Testis (tissue), 2 donors: Measurements from ENCODE around the gene RAB11FIP3.

Experiments used
- POLR2A ChIP-seq: fragments of 450-650 bp; IDR thresholded peaks from one replicate; pipeline ENCODE4 v1.6.1; 2017; ENCODE audit warnings: antibody characterized with exemption, mild to moderate bottlenecking, moderate library complexity
- TF ChIP-seq, protein P1 (sequence below), 3 experiments: fragments of 450-650 bp in 2 of 3; fragments of 200-600 bp in 1 of 3; sonication (generic) in 1 of 3; IDR thresholded peaks; one replicate each; pipeline ENCODE4 v1.5.1; 2016 to 2019; ENCODE audit warnings: antibody characterized with exemption in 3 of 3, mild to moderate bottlenecking in 2 of 3, moderate library complexity in 1 of 3

DNA sequence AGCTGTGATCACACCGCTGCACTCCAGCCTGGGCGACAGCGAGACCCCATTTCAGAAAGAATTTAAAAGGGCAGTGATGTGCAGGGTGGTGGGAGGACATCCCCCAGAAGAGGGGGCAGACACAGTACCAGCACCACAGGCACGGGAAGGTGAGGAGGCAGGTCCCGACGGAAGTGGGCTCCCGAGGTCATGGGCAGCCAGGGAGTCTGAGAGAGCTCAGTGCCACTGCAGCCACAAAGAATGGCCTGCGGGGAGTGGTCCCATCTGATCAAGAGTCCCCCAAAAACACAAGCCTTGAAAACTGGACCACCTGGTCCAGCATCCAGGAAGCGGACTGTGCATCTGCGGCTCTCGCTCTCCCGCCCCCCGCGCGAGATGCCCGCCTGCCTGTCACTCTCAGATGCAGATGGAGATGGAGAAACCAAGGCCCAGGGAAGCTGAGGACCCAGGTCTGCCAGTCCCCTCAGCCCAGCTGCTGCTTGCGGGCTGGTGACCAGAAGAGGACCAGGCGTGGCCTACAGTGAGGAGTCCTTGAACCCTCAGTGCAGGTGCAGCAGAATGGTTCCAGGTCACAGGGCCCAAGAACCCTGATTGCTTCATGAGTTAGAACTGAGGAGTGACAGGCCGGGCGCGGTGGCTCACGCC lies 97.8 kb downstream of the RAB11FIP3 start:
- TF ChIP-seq POLR2A, result no peak
- TF ChIP-seq, protein P1, sequence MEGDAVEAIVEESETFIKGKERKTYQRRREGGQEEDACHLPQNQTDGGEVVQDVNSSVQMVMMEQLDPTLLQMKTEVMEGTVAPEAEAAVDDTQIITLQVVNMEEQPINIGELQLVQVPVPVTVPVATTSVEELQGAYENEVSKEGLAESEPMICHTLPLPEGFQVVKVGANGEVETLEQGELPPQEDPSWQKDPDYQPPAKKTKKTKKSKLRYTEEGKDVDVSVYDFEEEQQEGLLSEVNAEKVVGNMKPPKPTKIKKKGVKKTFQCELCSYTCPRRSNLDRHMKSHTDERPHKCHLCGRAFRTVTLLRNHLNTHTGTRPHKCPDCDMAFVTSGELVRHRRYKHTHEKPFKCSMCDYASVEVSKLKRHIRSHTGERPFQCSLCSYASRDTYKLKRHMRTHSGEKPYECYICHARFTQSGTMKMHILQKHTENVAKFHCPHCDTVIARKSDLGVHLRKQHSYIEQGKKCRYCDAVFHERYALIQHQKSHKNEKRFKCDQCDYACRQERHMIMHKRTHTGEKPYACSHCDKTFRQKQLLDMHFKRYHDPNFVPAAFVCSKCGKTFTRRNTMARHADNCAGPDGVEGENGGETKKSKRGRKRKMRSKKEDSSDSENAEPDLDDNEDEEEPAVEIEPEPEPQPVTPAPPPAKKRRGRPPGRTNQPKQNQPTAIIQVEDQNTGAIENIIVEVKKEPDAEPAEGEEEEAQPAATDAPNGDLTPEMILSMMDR (IDR thresholded peaks at IDR 0.05), result no peak
